GM21447 (cell line): ENCODE results near the gene HSPA2.
"Not testable (repeated sequence)": the region's sequence is repeated elsewhere in the genome, so short reads cannot be mapped to it uniquely, and the experiment has no call there.

Experiments
- ATAC-seq: cut with Tn5 transposase; IDR thresholded peaks from one replicate; pipeline ENCODE4 v1.9.1; 2021; ENCODE audit not compliant: unreplicated experiment

HSPA2 gene

DNA sequence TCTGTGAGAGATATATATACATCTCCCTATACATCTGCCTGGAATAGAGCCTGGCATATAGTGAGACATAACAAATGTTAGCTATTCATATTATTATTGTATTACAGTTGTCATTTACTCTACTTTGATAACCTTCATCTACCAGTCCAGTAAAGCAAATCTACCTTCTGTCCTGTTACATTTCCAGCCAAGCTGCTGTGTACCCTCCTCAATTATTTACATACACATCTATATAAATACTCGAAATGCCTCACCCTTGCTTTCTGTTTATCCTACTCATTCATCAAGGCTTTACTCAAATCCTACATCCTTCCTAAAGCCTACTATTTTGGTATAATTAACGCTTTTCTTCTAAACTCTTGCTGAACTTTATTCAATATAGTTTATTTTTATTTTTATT is 27.3 kb upstream of the HSPA2 start:
- no peak for ATAC-seq

DNA sequence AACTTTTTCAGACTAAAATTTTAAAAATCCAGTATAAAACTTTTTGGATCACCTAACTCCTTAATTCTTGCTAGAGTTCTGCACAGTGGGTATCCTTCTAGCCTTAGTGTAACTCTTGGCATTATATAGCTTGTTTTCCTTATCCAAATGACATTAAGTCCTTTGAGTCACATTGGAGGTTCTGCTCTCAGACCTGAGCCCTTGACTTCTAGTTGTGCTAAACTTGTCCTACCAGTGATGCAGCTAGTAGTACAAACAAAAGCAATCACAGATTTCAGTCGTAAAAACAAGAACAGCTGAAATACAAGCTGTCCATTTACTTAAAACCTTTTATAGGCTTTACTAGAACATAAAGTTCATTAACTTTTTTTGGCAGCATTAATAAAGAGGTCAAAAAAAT is 25.5 kb upstream of the HSPA2 start:
- no peak for ATAC-seq

DNA sequence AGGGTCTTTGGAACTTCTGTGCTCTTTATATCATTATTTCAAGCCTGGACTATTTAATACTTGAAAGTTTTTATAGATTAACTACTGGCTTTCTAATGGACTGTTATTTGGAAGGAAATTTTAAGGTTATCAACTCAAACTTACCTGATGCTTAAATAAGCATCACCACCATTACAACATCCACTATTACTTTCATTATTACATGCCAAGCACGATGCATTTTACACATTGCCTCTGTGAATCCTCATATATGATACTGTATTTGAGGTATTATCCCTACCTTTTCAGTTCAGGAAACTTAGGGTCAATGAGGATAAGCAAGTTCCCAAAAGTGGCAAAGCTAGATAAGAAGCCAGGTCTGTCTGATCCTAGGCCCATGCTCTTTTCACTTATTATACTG is 23.6 kb upstream of the HSPA2 start:
- ATAC-seq = no peak

DNA sequence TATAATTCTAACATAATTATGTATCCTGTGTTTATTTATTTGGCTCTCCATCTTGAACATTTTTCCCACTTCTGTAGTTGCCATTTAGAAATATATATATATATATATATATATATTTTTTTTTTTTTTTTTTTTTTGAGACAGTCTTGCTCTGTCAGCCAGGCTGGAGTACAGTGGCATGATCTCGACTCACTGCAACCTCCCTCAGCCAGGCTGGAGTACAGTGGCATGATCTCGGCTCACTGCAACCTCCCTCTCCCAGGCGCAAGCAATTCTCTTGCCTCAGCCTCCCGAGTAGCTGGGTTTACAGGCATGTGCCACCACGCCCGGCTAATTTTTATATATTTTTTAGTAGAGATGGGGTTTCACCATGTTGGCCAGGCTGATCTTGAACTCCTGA is 22.9 kb upstream of the HSPA2 start:
- ATAC-seq = not testable (repeated sequence)

DNA sequence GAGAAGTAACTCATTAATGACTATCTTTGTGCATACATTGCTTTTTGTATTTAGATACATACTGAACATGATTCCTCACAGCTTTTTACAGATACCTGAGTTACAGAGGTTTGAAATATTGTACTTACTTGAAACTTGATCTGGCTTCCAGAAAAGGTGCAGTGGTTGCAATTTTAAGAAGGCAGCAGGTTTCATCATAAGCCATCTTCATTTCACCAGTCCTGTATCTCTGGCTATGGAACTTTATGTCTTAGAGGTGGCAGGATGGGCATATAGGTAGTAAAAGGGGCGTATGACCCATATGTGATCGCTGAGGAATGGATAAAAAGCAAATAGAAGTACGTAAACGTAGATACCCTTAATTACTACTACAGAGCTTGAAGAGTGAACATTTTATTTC is 22.3 kb upstream of the HSPA2 start:
- no peak for ATAC-seq

DNA sequence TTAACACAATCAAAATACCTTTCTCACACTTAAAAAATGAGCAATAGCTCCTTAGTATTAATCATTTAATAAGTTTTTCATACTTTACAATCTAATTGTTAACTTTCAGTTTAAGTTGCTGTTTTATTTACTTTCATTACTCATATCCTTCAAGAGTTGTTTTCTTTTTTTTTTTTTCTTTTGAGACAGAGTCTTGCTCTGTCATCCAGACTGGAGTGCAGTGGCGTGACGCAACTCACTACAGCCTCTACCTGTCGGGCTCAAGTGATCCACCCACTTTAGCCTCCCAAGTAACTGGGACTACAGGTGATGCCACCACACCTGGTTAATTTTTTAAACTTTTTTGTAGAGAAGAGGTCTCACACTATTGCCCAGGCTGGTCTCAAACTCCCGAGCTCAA is 19.8 kb upstream of the HSPA2 start:
- no peak for ATAC-seq

DNA sequence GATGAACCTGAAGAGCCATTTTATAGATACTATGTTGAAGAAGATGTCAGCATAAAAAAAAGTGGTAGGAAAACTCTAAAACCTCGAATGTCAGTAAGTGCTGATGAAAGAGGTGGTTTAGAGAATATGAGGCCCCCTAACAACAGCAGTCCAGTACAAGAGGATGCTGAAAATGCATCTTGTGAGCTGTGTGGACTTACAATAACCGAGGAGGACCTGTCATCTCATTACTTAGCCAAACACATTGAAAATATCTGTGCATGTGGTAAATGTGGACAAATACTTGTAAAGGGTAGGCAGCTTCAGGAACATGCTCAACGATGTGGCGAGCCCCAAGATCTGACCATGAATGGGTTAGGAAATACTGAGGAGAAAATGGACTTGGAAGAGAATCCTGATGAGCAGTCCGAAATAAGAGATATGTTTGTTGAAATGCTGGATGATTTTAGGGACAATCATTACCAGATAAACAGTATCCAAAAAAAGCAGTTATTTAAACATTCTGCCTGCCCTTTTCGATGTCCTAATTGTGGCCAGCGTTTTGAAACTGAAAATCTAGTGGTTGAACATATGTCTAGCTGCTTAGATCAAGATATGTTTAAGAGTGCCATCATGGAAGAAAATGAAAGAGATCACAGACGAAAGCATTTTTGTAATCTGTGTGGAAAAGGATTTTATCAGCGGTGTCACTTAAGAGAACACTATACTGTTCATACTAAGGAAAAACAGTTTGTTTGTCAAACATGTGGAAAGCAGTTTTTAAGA is 17.8 kb upstream of the HSPA2 start:
- ATAC-seq = no peak

DNA sequence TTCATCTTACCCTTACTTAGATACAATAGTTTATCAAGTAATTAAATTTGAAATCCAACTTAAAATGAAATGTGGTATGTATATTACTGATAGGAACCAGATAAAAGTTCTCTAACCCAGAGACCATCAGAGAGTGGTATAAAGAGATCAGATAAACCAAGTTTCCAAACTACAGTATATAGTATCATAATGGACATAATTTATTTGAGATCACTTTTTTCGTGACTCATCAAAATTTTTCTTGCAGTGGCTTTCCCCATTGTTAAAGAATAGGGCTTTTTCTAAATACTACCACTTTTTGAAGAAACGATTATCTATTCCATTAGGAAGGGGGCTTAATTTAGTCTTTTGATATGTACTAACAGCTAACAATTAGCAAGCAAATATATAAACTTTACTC is 15.2 kb upstream of the HSPA2 start:
- no peak for ATAC-seq

DNA sequence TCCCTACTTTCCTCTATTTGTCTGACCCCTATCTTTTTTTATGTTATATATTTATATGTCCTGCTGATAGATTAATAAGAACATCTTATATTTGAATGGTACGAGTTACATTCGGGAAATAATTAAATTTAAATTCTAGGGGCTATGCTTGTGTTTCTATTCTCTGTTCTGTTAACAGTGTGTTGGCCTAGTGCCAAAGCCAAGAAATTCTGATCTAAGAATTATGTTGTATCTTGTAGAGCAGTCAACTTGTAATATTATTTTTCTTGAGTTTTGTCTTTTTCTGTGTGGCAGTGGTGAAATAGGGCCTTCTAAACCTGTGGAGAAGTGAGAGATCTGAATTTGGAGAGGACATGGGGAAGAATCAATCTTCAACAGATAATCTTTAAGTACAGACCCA is 9.0 kb upstream of the HSPA2 start:
- no peak for ATAC-seq

DNA sequence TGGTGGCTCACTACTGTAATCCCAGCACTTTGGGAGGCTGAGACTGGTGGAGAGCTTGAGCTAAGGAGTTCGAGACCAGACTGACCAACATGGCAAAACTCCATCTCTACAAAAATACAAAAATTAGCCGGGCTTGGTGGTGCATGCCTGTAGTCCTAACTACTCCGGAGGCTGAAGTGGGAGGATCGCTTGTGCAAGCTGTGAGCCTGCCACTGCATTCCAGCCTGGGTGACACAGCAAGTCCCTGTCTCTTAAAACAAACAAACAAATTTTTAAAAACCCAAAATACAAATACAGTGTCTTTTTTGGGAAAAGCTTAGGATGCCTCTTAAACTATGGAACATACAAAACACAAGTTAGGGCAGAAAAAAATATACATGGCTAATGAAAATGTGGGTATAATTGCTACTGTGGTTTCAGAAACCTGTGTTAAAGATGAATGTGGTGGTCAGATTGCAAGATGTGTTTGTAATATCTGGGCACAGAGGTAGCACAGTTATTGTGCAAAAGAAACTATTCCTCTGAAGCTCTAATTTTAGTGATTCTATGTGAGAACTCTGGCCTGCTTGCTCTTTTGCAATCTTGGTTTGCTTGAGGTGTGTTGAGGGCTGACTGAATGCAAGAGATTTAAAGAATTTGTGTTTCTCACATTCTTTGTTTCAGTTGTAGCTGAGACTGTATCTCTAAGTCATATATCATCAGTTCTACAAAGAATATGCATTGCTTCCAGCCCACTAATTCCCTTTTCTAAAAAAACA is 3.9 kb upstream of the HSPA2 start:
- ATAC-seq = no peak

DNA sequence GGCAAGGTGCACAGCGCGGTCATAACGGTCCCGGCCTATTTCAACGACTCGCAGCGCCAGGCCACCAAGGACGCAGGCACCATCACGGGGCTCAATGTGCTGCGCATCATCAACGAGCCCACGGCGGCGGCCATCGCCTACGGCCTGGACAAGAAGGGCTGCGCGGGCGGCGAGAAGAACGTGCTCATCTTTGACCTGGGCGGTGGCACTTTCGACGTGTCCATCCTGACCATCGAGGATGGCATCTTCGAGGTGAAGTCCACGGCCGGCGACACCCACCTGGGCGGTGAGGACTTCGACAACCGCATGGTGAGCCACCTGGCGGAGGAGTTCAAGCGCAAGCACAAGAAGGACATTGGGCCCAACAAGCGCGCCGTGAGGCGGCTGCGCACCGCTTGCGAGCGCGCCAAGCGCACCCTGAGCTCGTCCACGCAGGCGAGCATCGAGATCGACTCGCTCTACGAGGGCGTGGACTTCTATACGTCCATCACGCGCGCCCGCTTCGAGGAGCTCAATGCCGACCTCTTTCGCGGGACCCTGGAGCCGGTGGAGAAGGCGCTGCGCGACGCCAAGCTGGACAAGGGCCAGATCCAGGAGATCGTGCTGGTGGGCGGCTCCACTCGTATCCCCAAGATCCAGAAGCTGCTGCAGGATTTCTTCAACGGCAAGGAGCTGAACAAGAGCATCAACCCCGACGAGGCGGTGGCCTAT is 875 bp downstream of the HSPA2 start:
- no peak for ATAC-seq

DNA sequence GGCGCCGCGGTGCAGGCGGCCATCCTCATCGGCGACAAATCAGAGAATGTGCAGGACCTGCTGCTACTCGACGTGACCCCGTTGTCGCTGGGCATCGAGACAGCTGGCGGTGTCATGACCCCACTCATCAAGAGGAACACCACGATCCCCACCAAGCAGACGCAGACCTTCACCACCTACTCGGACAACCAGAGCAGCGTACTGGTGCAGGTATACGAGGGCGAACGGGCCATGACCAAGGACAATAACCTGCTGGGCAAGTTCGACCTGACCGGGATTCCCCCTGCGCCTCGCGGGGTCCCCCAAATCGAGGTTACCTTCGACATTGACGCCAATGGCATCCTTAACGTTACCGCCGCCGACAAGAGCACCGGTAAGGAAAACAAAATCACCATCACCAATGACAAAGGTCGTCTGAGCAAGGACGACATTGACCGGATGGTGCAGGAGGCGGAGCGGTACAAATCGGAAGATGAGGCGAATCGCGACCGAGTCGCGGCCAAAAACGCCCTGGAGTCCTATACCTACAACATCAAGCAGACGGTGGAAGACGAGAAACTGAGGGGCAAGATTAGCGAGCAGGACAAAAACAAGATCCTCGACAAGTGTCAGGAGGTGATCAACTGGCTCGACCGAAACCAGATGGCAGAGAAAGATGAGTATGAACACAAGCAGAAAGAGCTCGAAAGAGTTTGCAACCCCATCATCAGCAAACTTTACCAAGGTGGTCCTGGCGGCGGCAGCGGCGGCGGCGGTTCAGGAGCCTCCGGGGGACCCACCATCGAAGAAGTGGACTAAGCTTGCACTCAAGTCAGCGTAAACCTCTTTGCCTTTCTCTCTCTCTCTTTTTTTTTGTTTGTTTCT is 1.7 kb downstream of the HSPA2 start:
- ATAC-seq = no peak

DNA sequence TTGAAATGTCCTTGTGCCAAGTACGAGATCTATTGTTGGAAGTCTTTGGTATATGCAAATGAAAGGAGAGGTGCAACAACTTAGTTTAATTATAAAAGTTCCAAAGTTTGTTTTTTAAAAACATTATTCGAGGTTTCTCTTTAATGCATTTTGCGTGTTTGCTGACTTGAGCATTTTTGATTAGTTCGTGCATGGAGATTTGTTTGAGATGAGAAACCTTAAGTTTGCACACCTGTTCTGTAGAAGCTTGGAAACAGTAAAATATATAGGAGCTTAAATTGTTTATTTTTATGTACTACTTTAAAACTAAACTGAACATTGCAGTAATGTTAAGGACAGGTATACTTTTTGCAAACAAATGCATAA is 2.3 kb downstream of the HSPA2 start:
- ATAC-seq = no peak

DNA sequence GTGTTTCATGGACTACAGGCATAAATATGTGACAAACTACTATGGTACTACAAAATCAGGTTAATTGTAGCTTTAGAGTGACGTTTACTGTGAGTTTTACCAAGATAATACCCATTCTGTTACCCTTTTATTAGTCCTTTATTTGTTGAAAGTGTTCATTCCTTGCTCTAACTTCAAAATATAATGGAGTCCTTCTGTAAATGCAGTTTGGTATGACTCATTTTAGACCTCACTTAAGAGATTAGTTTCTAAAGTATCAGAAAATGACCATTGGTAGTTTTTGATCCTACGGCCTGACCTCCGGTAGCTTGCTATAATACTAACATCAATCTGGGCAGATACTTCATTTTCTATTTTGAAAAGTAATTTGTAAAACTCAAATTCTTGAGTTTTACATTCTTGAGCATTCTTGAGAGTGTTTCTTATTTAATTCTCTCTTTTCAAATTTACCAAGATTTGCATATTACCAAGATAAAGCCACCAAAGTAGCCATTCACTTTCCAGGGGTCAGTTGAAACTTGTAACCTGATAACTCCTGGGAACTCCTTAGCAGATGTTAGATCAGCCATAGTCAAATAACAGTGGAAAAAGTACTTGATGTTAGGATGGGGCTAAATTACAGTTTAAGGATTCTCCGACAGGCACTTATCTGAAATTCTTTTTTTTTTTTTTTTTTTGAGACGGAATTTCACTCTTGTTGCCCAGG is 4.2 kb downstream of the HSPA2 start:
- no peak for ATAC-seq

DNA sequence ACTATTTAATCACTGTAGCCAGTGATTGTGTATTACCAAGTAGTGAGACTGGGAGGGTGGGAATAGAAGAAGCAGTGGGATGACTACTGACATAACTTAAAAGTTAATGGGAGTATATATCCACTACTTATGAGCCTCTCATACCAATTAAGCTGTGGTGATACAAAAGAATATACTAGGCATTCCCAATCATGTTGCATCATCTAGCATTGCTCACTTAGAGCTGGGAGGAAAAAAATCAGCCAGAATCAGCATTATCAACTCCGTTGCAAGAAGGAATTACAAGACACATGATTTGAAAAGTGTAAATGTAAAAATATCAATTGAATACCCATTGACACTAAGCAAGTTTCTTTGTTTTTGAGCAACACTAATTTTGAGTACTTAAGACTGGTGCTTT is 8.5 kb downstream of the HSPA2 start:
- ATAC-seq = no peak

DNA sequence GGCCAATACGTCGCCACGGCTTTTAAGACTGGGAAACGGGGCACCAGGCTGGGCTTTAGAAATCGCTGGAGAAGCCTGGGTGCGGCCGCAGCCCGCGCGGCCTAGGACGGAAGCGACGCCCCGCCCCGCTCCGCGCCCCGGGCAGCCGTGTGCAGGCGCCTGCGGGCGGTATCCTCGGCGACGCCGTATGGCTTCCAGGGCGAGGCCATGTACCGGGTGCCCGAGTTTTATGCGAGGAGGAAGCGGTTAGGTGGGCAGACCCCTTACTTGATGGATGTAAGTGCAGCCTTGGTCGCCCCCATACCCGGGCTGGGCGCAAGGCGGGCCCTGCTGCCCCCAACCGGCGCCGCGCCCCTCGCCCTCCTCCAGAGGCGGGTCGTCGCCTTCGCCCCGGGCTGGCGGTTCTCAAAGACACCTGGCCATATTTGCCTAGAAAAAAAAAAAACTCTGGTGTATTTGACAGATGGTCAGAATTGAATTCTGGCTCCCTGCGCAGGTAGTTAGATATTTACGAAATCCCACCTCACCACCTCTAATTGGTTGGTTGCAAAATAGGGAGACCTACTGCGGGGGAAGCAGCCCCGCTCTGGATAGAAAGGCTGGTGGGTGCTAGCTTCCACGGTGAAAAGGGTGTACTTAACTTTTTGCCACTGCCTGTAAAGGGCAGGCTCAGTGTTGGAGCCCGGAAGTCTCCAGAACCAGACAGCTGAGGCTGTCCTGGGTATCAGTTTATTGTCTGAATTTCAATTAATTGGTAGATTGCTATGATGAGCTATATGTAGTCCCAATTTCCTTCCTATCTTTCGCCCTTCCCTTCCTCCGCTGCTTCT is 9.5 kb downstream of the HSPA2 start, which contains the start of gene PPP1R36:
Gene PPP1R36 (plus strand): TSS at position 171 of the 830 bp plus-strand sequence. CDS start 37 bp downstream, at position 208.
- ATAC-seq = no peak

DNA sequence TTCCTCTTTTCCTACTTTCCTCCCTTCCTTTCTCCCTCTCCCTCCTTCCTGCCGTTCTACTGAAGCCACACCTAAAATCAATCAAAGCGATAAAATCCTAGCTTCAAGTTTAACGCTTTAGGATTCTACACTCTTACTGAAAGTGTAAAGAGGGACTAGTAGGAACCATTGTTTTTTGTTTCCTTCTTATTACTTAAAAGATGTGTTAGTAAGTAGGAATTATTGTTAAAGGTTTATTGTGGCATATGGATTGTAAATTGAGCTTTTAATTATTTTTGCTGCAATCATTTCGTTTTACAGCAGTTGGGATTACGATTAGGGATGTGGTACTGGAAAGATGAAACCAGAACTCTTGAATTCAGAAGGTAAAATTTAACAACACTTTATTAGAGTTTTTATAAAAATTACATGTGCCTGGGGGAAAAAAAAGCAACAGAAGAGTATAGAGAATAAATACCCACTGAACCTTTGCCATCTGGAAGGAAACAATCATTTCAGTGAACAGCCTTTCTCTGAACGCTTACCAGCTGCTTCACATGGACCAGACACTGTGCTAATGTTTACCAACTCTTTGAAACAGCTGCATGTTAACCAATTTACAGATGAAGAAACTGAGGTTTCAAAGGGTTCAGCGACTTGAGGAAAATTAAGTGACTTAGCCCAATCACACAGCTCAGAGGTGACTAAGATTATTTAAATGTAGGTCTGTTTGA is 10.2 kb downstream of the HSPA2 start:
- ATAC-seq = no peak

DNA sequence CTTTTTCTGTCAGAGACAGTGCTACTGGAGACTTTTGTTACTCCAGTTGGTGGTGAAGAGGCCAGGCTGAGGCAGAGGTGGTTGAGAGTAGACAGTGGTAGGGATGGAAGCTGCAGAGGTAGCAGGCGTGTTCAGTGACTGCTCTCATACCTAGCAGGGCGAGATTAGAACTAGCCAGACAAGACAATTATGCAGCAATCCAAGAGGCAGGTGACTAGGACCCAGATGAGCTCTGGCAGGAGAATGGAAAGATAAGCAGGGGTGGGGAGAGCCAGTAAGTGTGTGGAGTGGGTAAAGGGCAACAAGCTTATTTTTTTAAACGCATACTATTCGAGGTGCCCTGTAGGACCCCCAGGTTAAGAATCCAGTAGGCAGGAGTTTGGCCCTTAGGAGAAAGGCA is 14.0 kb downstream of the HSPA2 start:
- ATAC-seq = no peak

DNA sequence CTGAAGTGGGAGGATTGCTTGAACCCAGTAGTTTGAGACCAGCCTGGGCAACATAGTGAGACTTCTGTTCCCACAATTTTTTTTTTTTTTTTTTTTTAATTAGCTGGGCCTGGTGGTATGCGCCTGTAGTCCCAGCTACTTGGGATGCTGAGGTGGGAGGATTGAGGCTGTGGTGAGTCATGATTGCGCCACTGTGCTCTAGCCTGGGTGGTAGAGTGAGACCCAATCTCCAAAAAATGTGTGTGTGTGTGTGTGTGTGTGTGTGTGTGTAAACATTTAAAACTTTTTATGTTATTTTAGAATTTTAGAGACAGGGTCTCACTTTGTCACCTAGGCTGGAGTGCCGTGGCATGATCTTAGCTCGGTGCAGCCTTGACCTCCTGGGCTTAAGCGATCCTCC is 16.0 kb downstream of the HSPA2 start:
- no peak for ATAC-seq
